ENCODE measurements around the gene ARHGEF1. TPM values are rescaled to one million over a fixed set of nuclear protein-coding genes. Genes with fewer than 3 reads are reported as not detected.
"Not testable (repeated sequence)": the region's sequence is repeated elsewhere in the genome, so short reads cannot be mapped to it uniquely, and the experiment has no call there.

Gene ARHGEF1
- total RNA-seq, 1 donor from 2014 or later = 28.3 TPM

- Histone ChIP-seq H3K27me3 (ENCODE audit: low read depth) (no peaks in the 10 kb centered on the region), H3K4me3 (no peak overlapping the region), H3K36me3 (peaks cover 71% of the 10 kb centered on the region), H3K4me1 (peaks cover 77% of the 10 kb centered on the region), H3K9me3 (replicated peaks) (no peaks in the 10 kb centered on the region), H3K27ac (replicated peaks) (peak overlapping the region; percentile 63)
- DNase-seq = no peak
- TF ChIP-seq CTCF (IDR thresholded peaks at IDR 0.05; ENCODE audit: borderline replicate concordance) = no peak
- intact Hi-C loops (cut with micrococcal nuclease) = loop anchor here (10.0 kb wide), 1 partner anchor 65 kb away; no protein-coding TSS in a partner anchor
Measured at GRCh38 chr19:41869374-41869955, 13.5 kb upstream of the ARHGEF1 start.

- TF ChIP-seq CTCF (IDR thresholded peaks at IDR 0.05; ENCODE audit: borderline replicate concordance) = no peak
- DNase-seq = no peak
- Histone ChIP-seq H3K27me3 (ENCODE audit: low read depth) (no peaks in the 10 kb centered on the region), H3K36me3 (peaks cover 61% of the 10 kb centered on the region), H3K4me3 (no peak overlapping the region), H3K9me3 (replicated peaks) (no peaks in the 10 kb centered on the region), H3K27ac (replicated peaks) (peak overlapping the region; percentile 63), H3K4me1 (peaks cover 68% of the 10 kb centered on the region)
- intact Hi-C loops (cut with micrococcal nuclease) = no loop called here
Measured at GRCh38 chr19:41870401-41870873, 12.5 kb upstream of the ARHGEF1 start.

- H3K36me3 ChIP-seq = peaks cover 51% of the 10 kb centered on the region
- H3K9me3 ChIP-seq (replicated peaks) = no peaks in the 10 kb centered on the region
- peak overlapping the region; percentile 63 for H3K27ac ChIP-seq (replicated peaks)
- no peaks in the 10 kb centered on the region for H3K27me3 ChIP-seq (ENCODE audit: low read depth)
- H3K4me1 ChIP-seq = peaks cover 56% of the 10 kb centered on the region
- no peak for TF ChIP-seq CTCF (IDR thresholded peaks at IDR 0.05; ENCODE audit: borderline replicate concordance)
- DNase-seq = peak; percentile 23
- H3K4me3 ChIP-seq = no peak overlapping the region
- intact Hi-C loops (cut with micrococcal nuclease) = no loop called here
Measured at GRCh38 chr19:41871573-41872383, 11.2 kb upstream of the ARHGEF1 start.

GRCh38 chr19:41872384-41872774, 10.6 kb upstream of the ARHGEF1 start:
- peaks cover 46% of the 10 kb centered on the region for H3K36me3 ChIP-seq
- peaks cover 56% of the 10 kb centered on the region for H3K4me1 ChIP-seq
- no peak for DNase-seq
- H3K9me3 ChIP-seq (replicated peaks) = no peaks in the 10 kb centered on the region
- no peak overlapping the region for H3K4me3 ChIP-seq
- peak overlapping the region; percentile 63 for H3K27ac ChIP-seq (replicated peaks)
- TF ChIP-seq CTCF (IDR thresholded peaks at IDR 0.05; ENCODE audit: borderline replicate concordance) = no peak
- intact Hi-C loops (cut with micrococcal nuclease) = no loop called here
- no peaks in the 10 kb centered on the region for H3K27me3 ChIP-seq (ENCODE audit: low read depth)

GRCh38 chr19:41872775-41873647, 10.0 kb upstream of the ARHGEF1 start:
- H3K4me3 ChIP-seq = no peak overlapping the region
- peak; percentile 78 for TF ChIP-seq CTCF (IDR thresholded peaks at IDR 0.05; ENCODE audit: borderline replicate concordance)
- H3K27ac ChIP-seq (replicated peaks) = peak overlapping the region; percentile 30
- intact Hi-C loops (cut with micrococcal nuclease) = no loop called here
- H3K36me3 ChIP-seq = peaks cover 41% of the 10 kb centered on the region
- no peaks in the 10 kb centered on the region for H3K9me3 ChIP-seq (replicated peaks)
- H3K27me3 ChIP-seq (ENCODE audit: low read depth) = no peaks in the 10 kb centered on the region
- peaks cover 51% of the 10 kb centered on the region for H3K4me1 ChIP-seq
- DNase-seq = peak; percentile 61

GRCh38 chr19:41875973-41876372, 7.0 kb upstream of the ARHGEF1 start:
- H3K27me3 ChIP-seq (ENCODE audit: low read depth); H3K27ac ChIP-seq (replicated peaks); DNase-seq; H3K4me3 ChIP-seq; H3K9me3 ChIP-seq (replicated peaks); intact Hi-C loops (cut with micrococcal nuclease): not testable (repeated sequence)
- Histone ChIP-seq H3K36me3 (peaks cover 13% of the 10 kb centered on the region), H3K4me1 (peaks cover 28% of the 10 kb centered on the region)
